Astrocyte (in vitro differentiated cells and primary cell): Measurements from ENCODE around the gene RSAD1.

Source experiments
- EZH2 ChIP-seq: IDR thresholded peaks from 2 replicates; pipeline ENCODE4 v1.6.1; 2012; ENCODE audit warnings: mild to moderate bottlenecking, low read length, inconsistent platforms; ENCODE audit not compliant: insufficient read depth
- TF ChIP-seq, protein P1 (sequence below): IDR thresholded peaks from 2 replicates; pipeline ENCODE4 v1.5.1; 2011; ENCODE audit warnings: low read depth, mild to moderate bottlenecking, inconsistent platforms, low read length, moderate library complexity; ENCODE audit not compliant: insufficient read depth

DNA sequence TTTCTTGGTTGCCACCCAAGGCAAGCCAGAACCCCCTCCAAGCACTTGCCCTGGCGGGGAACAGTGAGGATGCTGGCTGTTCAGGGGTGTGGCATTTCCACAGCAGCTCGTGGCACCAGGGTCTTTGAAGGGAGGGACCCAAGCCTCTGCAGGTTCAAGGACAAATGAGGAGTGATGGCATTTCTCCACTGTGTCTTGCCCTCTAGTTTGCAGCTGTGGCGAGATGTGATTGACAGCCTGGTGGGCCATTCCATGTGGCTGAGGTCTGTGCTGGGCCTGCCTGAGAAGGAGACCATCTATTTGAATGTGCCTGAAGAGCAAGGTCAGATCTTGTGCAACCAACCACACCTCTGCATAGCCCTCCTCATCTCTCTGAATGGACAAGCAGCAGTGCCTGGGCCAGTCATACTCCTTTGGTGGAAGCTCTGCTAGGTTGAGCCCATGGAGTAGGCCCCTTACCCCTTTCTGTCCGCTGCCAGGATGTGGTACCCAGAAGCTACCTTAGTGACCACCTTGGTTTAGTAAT is 49.4 kb downstream of the RSAD1 start:
- TF ChIP-seq, protein P1, sequence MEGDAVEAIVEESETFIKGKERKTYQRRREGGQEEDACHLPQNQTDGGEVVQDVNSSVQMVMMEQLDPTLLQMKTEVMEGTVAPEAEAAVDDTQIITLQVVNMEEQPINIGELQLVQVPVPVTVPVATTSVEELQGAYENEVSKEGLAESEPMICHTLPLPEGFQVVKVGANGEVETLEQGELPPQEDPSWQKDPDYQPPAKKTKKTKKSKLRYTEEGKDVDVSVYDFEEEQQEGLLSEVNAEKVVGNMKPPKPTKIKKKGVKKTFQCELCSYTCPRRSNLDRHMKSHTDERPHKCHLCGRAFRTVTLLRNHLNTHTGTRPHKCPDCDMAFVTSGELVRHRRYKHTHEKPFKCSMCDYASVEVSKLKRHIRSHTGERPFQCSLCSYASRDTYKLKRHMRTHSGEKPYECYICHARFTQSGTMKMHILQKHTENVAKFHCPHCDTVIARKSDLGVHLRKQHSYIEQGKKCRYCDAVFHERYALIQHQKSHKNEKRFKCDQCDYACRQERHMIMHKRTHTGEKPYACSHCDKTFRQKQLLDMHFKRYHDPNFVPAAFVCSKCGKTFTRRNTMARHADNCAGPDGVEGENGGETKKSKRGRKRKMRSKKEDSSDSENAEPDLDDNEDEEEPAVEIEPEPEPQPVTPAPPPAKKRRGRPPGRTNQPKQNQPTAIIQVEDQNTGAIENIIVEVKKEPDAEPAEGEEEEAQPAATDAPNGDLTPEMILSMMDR, result no peak
- TF ChIP-seq EZH2, result no peak
